Measurements from ENCODE around the gene PARD6G. TPM values are rescaled to one million over a fixed set of nuclear protein-coding genes. Genes with fewer than 3 reads are reported as not detected.

PARD6G gene
- total and polyA plus RNA-seq, 2 of the 13 experiments (the other 11 are each of a cell fraction or from before 2014, with no cell fraction given) = 3.6 to 7.4 TPM

DNA sequence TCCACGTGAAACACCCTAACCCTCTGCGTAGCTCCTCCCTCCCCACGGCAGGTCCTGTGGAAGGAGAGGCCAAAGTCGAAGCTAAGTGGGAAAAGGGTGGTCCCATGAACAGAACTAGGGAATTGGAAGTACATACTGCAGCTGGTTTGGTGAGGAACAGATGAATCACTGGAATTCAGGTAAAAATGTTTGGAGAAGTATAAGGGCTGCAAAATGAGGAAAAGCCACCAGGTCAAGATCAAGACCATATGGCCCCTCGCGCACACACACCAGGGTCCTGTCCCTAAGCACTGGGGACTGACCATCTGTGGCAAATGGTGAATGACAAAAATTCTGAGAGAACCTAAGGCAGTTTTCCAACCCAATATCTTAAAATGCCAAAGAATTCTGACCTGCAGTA, 3.1 kb downstream of the PARD6G start:
- Histone ChIP-seq H3K9ac (ENCODE audit: insufficient read depth, low read depth, low read length) (no peak overlapping the region), H3K4me1 (ENCODE audit: insufficient read depth, low read length) (peaks cover 18% of the 10 kb centered on the region), H3K27ac (ENCODE audit: extremely low read length, insufficient read depth, low read length) (no peak overlapping the region), H3K79me2 (ENCODE audit: insufficient read depth, low read length) (peaks cover 2% of the 10 kb centered on the region), H4K20me1 (ENCODE audit: insufficient read depth, low read length) (no peaks in the 10 kb centered on the region; the same call in 1 of the 2 replicates), H2AFZ (ENCODE audit: low read length) (no peak overlapping the region), H3K27me3 (ENCODE audit: control insufficient read depth in 1 of 2, insufficient read depth in 2 of 2, low read length in 2 of 2) (no peaks in the 10 kb centered on the region), H3K4me3 (replicated peaks in 1 of 3; ENCODE audit: insufficient read depth in 1 of 3, low read depth in 2 of 3, low read length in 3 of 3) (no peak overlapping the region), H3K9me3 (ENCODE audit: low read length) (no peaks in the 10 kb centered on the region), H3K36me3 (replicated peaks in 1 of 2; ENCODE audit: control insufficient read depth in 1 of 2, insufficient read depth in 2 of 2, low read length in 2 of 2) (no peaks in the 10 kb centered on the region), H3K4me2 (ENCODE audit: low read depth, low read length) (no peak overlapping the region)
- ATAC-seq = no peak
- no peak for FAIRE-seq
- ChIA-PET CTCF (ENCODE audit: low intra/inter-chr PET ratio, low total read pairs) (no interaction called here), POLR2A (no interaction called here)
- 86% methylated on average over 6 of the region's 6 CpGs for WGBS (ENCODE audit: low lambda C conversion rate)
- no peak for DNase-seq (ENCODE audit: low spot score)
- intact Hi-C loops (cut with micrococcal nuclease; ENCODE audit: unreplicated experiment) = no loop called here
- TF ChIP-seq MED1 (CRISPR knock-in tag; IDR thresholded peaks at IDR 0.05) (no peak), ZBTB40 (IDR thresholded peaks at IDR 0.05) (no peak), ZBTB40 (CRISPR knock-in tag; IDR thresholded peaks at IDR 0.05) (no peak), ZFP90 (CRISPR knock-in tag; IDR thresholded peaks at IDR 0.05; ENCODE audit: borderline replicate concordance) (no peak)
- in situ Hi-C loops (cut with HindIII; ENCODE audit: extremely low pct_ligation_motif_present, low pct_unique_long_range_greater_than_20kb) = no loop called here
- BruUV-seq (replicated peaks) = TSS peak; percentile 25

All from HepG2 (cell line).